B cell (primary cell): ENCODE results near the gene TDRD9. TPM values are rescaled to one million over a fixed set of nuclear protein-coding genes. Genes with fewer than 3 reads are reported as not detected.

Source experiments
- ATAC-seq: fragments of 200-7000 bp; cut with Tn5 transposase; one replicate; pipeline ENCODE4 v1.10.0; 2021; ENCODE audit warnings: low read depth, mild to moderate bottlenecking, moderate number of reproducible peaks, moderate library complexity
- CTCF ChIA-PET: fragments of 350-600 bp; sonication (Branson Sonifier 250); formaldehyde crosslinking; loops from one replicate; lab custom pipeline; 2021; ENCODE audit warnings: antibody characterized with exemption, inconsistent platforms; lab: Charles Lee
- POLR2A ChIA-PET: fragments of 350-600 bp; sonication (Branson Sonifier 250); formaldehyde crosslinking; loops from one replicate; lab custom pipeline; 2021; ENCODE audit warnings: antibody characterized with exemption; lab: Charles Lee
- DNase-seq: peaks from one replicate; pipeline ENCODE4 v3.0.0; 2013
- H2AFZ ChIP-seq: 2 replicates; pipeline ENCODE4 v1.6.1; 2012; ENCODE audit warnings: mild to moderate bottlenecking, low read depth, low read length; ENCODE audit not compliant: insufficient read depth, poor library complexity, severe bottlenecking
- H3K27ac ChIP-seq, 2 donors: 1 replicate in 1 of 2; 2 replicates in 1 of 2; pipeline ENCODE4 v1.5.1; 2012 to 2013; ENCODE audit warnings: low read length in 2 of 2, mild to moderate bottlenecking in 2 of 2, moderate library complexity in 1 of 2
- H3K27me3 ChIP-seq, 4 experiments: fragments of 200-600 bp in 1 of 4; sonication (generic) in 1 of 4; replicated peaks in 1 of 4; 1 replicate in 2 of 4; 2 replicates in 2 of 4; pipeline versions ENCODE4 v1.6.1 to v1.7.0; 2013 to 2016; ENCODE audit warnings: low read length in 3 of 4, mild to moderate bottlenecking in 2 of 4, mixed read lengths in 1 of 4, moderate library complexity in 1 of 4; ENCODE audit not compliant: insufficient read depth in 4 of 4, control insufficient read depth in 3 of 4; ENCODE audit errors: control extremely low read depth in 1 of 4
- H3K36me3 ChIP-seq, 2 experiments: replicated peaks in 1 of 2; 1 replicate in 1 of 2; 2 replicates in 1 of 2; pipeline versions ENCODE4 v1.6.1 to v1.7.1; 2013; ENCODE audit warnings: low read length in 1 of 2; ENCODE audit not compliant: insufficient read depth in 2 of 2, control insufficient read depth in 1 of 2; ENCODE audit errors: control extremely low read depth in 1 of 2, extremely low read depth in 1 of 2
- H3K4me1 ChIP-seq, 2 donors: fragments of 200-600 bp in 1 of 2; sonication (generic) in 1 of 2; 1 replicate in 1 of 2; 2 replicates in 1 of 2; pipeline versions ENCODE4 v1.5.1 to v1.6.1; 2013 to 2017; ENCODE audit warnings: low read length in 2 of 2; ENCODE audit not compliant: control insufficient read depth in 2 of 2, insufficient read depth in 2 of 2
- H3K4me2 ChIP-seq: replicated peaks from 2 replicates; pipeline ENCODE3; 2012; ENCODE audit warnings: mild to moderate bottlenecking, low read depth, low read length; ENCODE audit not compliant: poor library complexity, severe bottlenecking
- H3K4me3 ChIP-seq, 5 experiments: fragments of 200-600 bp in 1 of 5; sonication (generic) in 1 of 5; 1 replicate in 3 of 5; 2 replicates in 2 of 5; pipeline versions ENCODE4 v1.5.1 to v1.7.0; 2011 to 2016; ENCODE audit warnings: low read length in 4 of 5, mild to moderate bottlenecking in 4 of 5, low read depth in 2 of 5, control low read depth in 1 of 5, moderate library complexity in 1 of 5; ENCODE audit not compliant: insufficient read depth in 1 of 5; ENCODE audit errors: control extremely low read depth in 1 of 5, extremely low read depth in 1 of 5
- H3K79me2 ChIP-seq: fragments of 200-600 bp; sonication (generic); one replicate; pipeline ENCODE4 v1.6.0; 2016; ENCODE audit warnings: low read length; ENCODE audit not compliant: control insufficient read depth, insufficient read depth
- H3K9ac ChIP-seq: fragments of 200-600 bp; sonication (generic); 2 replicates; pipeline ENCODE4 v1.6.1; 2017; ENCODE audit warnings: mild to moderate bottlenecking, low read length, moderate library complexity
- H3K9me3 ChIP-seq, 3 donors: one replicate each; pipeline versions ENCODE4 v1.6.1 to v1.7.1; 2013; ENCODE audit warnings: low read length in 2 of 3; ENCODE audit not compliant: control insufficient read depth in 2 of 3, insufficient read depth in 1 of 3; ENCODE audit errors: control extremely low read depth in 1 of 3
- H4K20me1 ChIP-seq: 2 replicates; pipeline ENCODE4 v1.6.0; 2012; ENCODE audit warnings: mild to moderate bottlenecking, low read length; ENCODE audit not compliant: insufficient read depth, control insufficient read depth, poor library complexity, severe bottlenecking
- H3K27ac Mint-ChIP-seq: one replicate; pipeline ENCODE4 v1.8.0; 2021; ENCODE audit warnings: mixed read lengths
- H3K27me3 Mint-ChIP-seq: one replicate; pipeline ENCODE4 v1.8.0; 2021; ENCODE audit warnings: mixed read lengths
- H3K4me1 Mint-ChIP-seq: one replicate; pipeline ENCODE4 v1.8.0; 2021; ENCODE audit warnings: mixed read lengths
- H3K4me3 Mint-ChIP-seq: one replicate; pipeline ENCODE4 v1.8.0; 2021; ENCODE audit warnings: mixed read lengths
- H3K9me3 Mint-ChIP-seq: one replicate; pipeline ENCODE4 v1.8.0; 2022; ENCODE audit warnings: mixed read lengths; ENCODE audit not compliant: insufficient read depth
- EZH2 ChIP-seq: IDR thresholded peaks from 2 replicates; pipeline ENCODE4 v1.6.1; 2012; ENCODE audit warnings: borderline replicate concordance, low read depth, mild to moderate bottlenecking, moderate library complexity, low read length; ENCODE audit not compliant: insufficient read depth, poor library complexity, severe bottlenecking
- WGBS: methylation state at CpG from one replicate; pipeline ENCODE4 v1.1.5; 2013; ENCODE audit warnings: missing lambda C conversion rate; ENCODE audit not compliant: insufficient coverage; 5-methylcytosine and 5-hydroxymethylcytosine counted together
- intact Hi-C: fragments of 100-400 bp; cut with micrococcal nuclease; formaldehyde crosslinking; loops from one replicate; pipeline ENCODE4 v1.10.0; 2022
- polyA plus RNA-seq: library from polyadenylated mRNA; depleted of rRNA; stranded (reverse); fragments of >200 nt; gene quantifications from 2 replicates; pipeline ENCODE4 v1.2.3, GENCODE V29; 2012
- total RNA-seq, 2 donors: library from RNA; stranded (reverse); fragments of 120-200 nt in 1 of 2; gene quantifications; 1 replicate in 1 of 2; 2 replicates in 1 of 2; pipeline versions ENCODE4 v1.2.3 to v1.2.4, GENCODE V29; 2013 to 2022
- TF ChIP-seq, protein P1 (sequence below): fragments of 200-600 bp; IDR thresholded peaks from one replicate; pipeline ENCODE4 v1.8.0; 2022; ENCODE audit warnings: antibody characterized with exemption, mild to moderate bottlenecking

The TDRD9 gene
- total and polyA plus RNA-seq, 2 donors (not counting 1 experiment from before 2014, with no cell fraction given), result 1.1 to 2.4 TPM

DNA sequence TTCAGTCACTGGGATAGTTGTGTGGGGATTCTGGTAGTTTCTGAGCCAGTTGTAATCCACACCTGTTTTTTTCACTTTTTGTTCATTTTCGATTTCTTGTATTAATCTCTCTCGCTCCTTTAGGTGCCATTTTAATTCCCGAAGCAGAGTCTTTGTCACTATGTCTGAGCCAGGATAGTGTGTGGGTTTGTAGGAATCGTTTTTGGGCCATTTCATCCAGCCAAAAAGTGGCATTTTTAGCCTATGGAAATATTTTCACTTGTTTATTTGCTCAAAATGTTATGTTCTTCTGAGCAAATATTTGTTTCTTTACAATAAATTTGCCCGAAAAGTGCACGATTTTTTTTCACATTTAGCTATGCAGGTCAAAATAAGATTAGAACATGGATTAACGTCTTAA is 13.2 kb downstream of the TDRD9 start:
- no peaks in the 10 kb centered on the region for H3K4me1 ChIP-seq
- Mint-ChIP-seq H3K4me3 (no peak overlapping the region), H3K27me3 (peaks cover 39% of the 10 kb centered on the region), H3K4me1 (no peaks in the 10 kb centered on the region), H3K27ac (no peak overlapping the region), H3K9me3 (no peaks in the 10 kb centered on the region)
- H3K36me3 ChIP-seq, result no peaks in the 10 kb centered on the region
- no peak overlapping the region for H3K4me3 ChIP-seq
- no peak overlapping the region for H2AFZ ChIP-seq
- no peak overlapping the region for H3K27ac ChIP-seq
- H3K9me3 ChIP-seq, result no peaks in the 10 kb centered on the region
- H3K9ac ChIP-seq, result no peak overlapping the region
- no peaks in the 10 kb centered on the region for H3K79me2 ChIP-seq
- ChIA-PET CTCF (interaction anchor here (1.2 kb wide), 1 partner anchor 31 kb away, joined by 3 read pairs; no protein-coding TSS in a partner anchor), POLR2A (no interaction called here)
- H4K20me1 ChIP-seq, result no peaks in the 10 kb centered on the region
- DNase-seq (no peak), ATAC-seq (no peak)
- H3K4me2 ChIP-seq, result no peak overlapping the region
- WGBS, result no CpG with 5 or more reads among the region's 7 CpGs
- intact Hi-C loops, result no loop called here
- H3K27me3 ChIP-seq, result peaks cover 0 to 15% (median 1%) of the 10 kb centered on the region in 4 experiments
- TF ChIP-seq, protein P1, sequence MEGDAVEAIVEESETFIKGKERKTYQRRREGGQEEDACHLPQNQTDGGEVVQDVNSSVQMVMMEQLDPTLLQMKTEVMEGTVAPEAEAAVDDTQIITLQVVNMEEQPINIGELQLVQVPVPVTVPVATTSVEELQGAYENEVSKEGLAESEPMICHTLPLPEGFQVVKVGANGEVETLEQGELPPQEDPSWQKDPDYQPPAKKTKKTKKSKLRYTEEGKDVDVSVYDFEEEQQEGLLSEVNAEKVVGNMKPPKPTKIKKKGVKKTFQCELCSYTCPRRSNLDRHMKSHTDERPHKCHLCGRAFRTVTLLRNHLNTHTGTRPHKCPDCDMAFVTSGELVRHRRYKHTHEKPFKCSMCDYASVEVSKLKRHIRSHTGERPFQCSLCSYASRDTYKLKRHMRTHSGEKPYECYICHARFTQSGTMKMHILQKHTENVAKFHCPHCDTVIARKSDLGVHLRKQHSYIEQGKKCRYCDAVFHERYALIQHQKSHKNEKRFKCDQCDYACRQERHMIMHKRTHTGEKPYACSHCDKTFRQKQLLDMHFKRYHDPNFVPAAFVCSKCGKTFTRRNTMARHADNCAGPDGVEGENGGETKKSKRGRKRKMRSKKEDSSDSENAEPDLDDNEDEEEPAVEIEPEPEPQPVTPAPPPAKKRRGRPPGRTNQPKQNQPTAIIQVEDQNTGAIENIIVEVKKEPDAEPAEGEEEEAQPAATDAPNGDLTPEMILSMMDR, result no peak
- TF ChIP-seq EZH2, result no peak

- 97% methylated on average over 8 of the region's 14 CpGs for WGBS
- CTCF ChIA-PET, result interaction anchor here (0.6 kb wide), 1 partner anchor 35 kb away, joined by 5 read pairs; no protein-coding TSS in a partner anchor
Observed at GRCh38 chr14:103941973-103942736, 13.9 kb downstream of the TDRD9 start, which contains the start of gene RD3L. TSS of gene RD3L (minus strand) at chr14:103942529. CDS start at chr14:103941695, 834 bp downstream.

More at GRCh38 chr14:103941973-103942736, 13.9 kb downstream of the TDRD9 start, which contains the start of gene RD3L:
- no peak within 1 kb of the TSS for H3K4me3 ChIP-seq
- H3K79me2 ChIP-seq, result no peaks in the 10 kb centered on the region
- H3K4me1 ChIP-seq, result no peaks in the 10 kb centered on the region
- peaks cover 0 to 2% (median 0%) of the 10 kb centered on the region in 3 donors for H3K9me3 ChIP-seq
- H3K4me1 Mint-ChIP-seq, result no peaks in the 10 kb centered on the region
- H3K9ac ChIP-seq, result no peak within 1 kb of the TSS
- H3K4me3 Mint-ChIP-seq, result no peak within 1 kb of the TSS
- TF ChIP-seq, protein P1, result no peak
- TF ChIP-seq EZH2, result no peak
- intact Hi-C loops, result no loop called here
- peaks cover 45% of the 10 kb centered on the region for H3K27me3 Mint-ChIP-seq
- peaks cover 5% of the 10 kb centered on the region for H3K9me3 Mint-ChIP-seq
- no peak within 1 kb of the TSS for H3K4me2 ChIP-seq
- H3K27ac ChIP-seq, result no peak within 1 kb of the TSS
- no peak within 1 kb of the TSS for H3K27ac Mint-ChIP-seq
- DNase-seq (no peak), ATAC-seq (no peak)
- H2AFZ ChIP-seq, result no peak within 1 kb of the TSS
- peaks cover 0 to 15% (median 1%) of the 10 kb centered on the region in 4 experiments for H3K27me3 ChIP-seq
- no peaks in the 10 kb centered on the region for H3K36me3 ChIP-seq
- H4K20me1 ChIP-seq, result no peaks in the 10 kb centered on the region
- POLR2A ChIA-PET, result no interaction called here
